Caco-2 (cell line): ENCODE results near the gene OTOG. TPM values are rescaled to one million over a fixed set of nuclear protein-coding genes. Genes with fewer than 3 reads are reported as not detected.

Source experiments
- BruUV-seq: library from RNA; stranded (reverse); fragments of 400-500 nt; replicated peaks from 2 replicates; lab custom pipeline; 2021; lab: Mats Ljungman, UMichigan
- CTCF ChIA-PET: fragments of 300-600 bp; sonication (Branson Sonifier 250); formaldehyde crosslinking; loops from one replicate; lab custom pipeline; 2022; ENCODE audit warnings: antibody characterized with exemption; lab: Charles Lee
- POLR2A ChIA-PET: fragments of 300-600 bp; sonication (Branson Sonifier 250); formaldehyde crosslinking; loops from one replicate; lab custom pipeline; 2022; ENCODE audit warnings: antibody characterized with exemption; lab: Charles Lee
- DNase-seq, 2 experiments: peaks; one replicate each; pipeline versions ENCODE4 v3.0.0 to v3.0.0-alpha.2; 2020 to 2022
- H3K27me3 ChIP-seq: replicated peaks from 2 replicates; pipeline ENCODE4 v1.6.0; 2011; ENCODE audit warnings: low read length; ENCODE audit not compliant: control insufficient read depth, insufficient read depth
- H3K36me3 ChIP-seq: 2 replicates; pipeline ENCODE4 v1.5.1; 2011; ENCODE audit warnings: low read length; ENCODE audit not compliant: control insufficient read depth, insufficient read depth
- H3K4me1 ChIP-seq: fragments of 250-450 bp; sonication (Bioruptor Pico); 2 replicates; pipeline ENCODE4 v1.5.1; 2020; ENCODE audit warnings: mild to moderate bottlenecking
- H3K4me3 ChIP-seq: 2 replicates; pipeline ENCODE4 v1.5.1; 2011; ENCODE audit warnings: low read depth, mild to moderate bottlenecking, control low read depth, low read length
- H3K9me3 ChIP-seq: fragments of 250-450 bp; sonication (Bioruptor Pico); 2 replicates; pipeline ENCODE4 v1.5.1; 2020; ENCODE audit warnings: mild to moderate bottlenecking, moderate library complexity
- H3K27ac Mint-ChIP-seq: one replicate; pipeline ENCODE4 v1.8.0; 2022; ENCODE audit warnings: mixed read lengths; ENCODE audit not compliant: unreplicated experiment
- H3K27me3 Mint-ChIP-seq: one replicate; pipeline ENCODE4 v1.8.0; 2022; ENCODE audit warnings: mixed read lengths; ENCODE audit not compliant: insufficient read depth, unreplicated experiment
- H3K36me3 Mint-ChIP-seq: one replicate; pipeline ENCODE4 v1.8.0; 2022; ENCODE audit warnings: mild to moderate bottlenecking, mixed read lengths; ENCODE audit not compliant: insufficient read depth, unreplicated experiment
- H3K4me1 Mint-ChIP-seq: one replicate; pipeline ENCODE4 v1.8.0; 2022; ENCODE audit warnings: low read depth, mixed read lengths; ENCODE audit not compliant: unreplicated experiment
- H3K4me3 Mint-ChIP-seq: one replicate; pipeline ENCODE4 v1.8.0; 2022; ENCODE audit warnings: mild to moderate bottlenecking, moderate library complexity, mixed read lengths; ENCODE audit not compliant: unreplicated experiment
- H3K9me3 Mint-ChIP-seq: one replicate; pipeline ENCODE4 v1.8.0; 2022; ENCODE audit warnings: mixed read lengths; ENCODE audit not compliant: unreplicated experiment
- intact Hi-C: fragments of 100-400 bp; cut with micrococcal nuclease; formaldehyde crosslinking; loops from one replicate; pipeline ENCODE4 v1.10.0; 2022; ENCODE audit not compliant: unreplicated experiment
- total RNA-seq: library from RNA; stranded (reverse); gene quantifications from 2 replicates; pipeline ENCODE4 v1.2.3, GENCODE V29; 2022
- TF ChIP-seq, protein P1 (sequence below), 2 experiments: fragments of 200-600 bp in 1 of 2; IDR thresholded peaks; 1 replicate in 1 of 2; 2 replicates in 1 of 2; pipeline versions ENCODE4 v1.5.1 to v1.8.0; 2011 to 2022; ENCODE audit warnings: antibody characterized with exemption in 1 of 2, control low read depth in 1 of 2, inconsistent platforms in 1 of 2, low read depth in 1 of 2, low read length in 1 of 2, mild to moderate bottlenecking in 1 of 2, moderate library complexity in 1 of 2; ENCODE audit not compliant: insufficient read depth in 1 of 2, severe bottlenecking in 1 of 2, unreplicated experiment in 1 of 2

The OTOG gene
- total RNA-seq, 1 experiment from 2014 or later: 0.95 TPM

DNA sequence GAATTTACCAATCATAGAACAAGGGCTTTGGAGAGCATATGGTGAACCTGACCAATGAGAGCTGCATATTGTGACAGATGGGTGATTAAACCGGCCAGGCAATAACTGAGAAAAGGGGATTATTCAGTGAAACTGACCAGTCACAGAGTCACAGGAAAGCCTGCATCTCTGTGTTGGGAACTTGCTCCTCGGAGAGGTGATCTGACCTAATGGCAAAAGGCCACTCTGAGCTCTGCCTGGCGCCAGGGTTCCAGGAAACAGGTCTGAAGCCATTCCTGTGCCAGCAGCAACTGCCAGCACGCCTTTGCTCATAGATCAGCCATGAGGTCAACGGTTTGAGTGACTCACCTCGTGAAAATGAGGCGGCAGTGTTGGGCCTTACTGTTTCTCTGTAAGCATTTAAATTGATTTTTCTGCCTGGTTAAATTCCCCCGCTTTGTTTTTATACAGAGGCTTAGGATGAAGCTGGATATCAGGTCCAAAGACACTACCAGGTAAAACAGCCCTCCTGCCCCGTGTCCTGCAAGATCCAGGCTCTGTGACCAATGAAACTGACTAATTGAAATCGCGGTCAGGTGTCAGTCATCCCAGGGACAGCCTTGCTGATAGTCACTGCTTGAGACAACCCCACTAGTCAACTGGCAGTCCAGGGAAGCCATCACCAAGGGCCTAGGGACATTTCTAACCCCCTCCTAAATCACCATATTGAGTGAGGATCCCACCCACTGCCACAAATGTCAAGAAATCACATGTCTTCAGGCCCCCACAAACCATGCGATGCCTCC lies 136.5 kb downstream of the OTOG start:
- H3K4me3 ChIP-seq: no peak overlapping the region
- DNase-seq: no peak
- Mint-ChIP-seq H3K4me3 (no peak overlapping the region), H3K4me1 (no peaks in the 10 kb centered on the region), H3K9me3 (no peaks in the 10 kb centered on the region), H3K27me3 (peaks cover 16% of the 10 kb centered on the region), H3K36me3 (no peaks in the 10 kb centered on the region), H3K27ac (no peak overlapping the region)
- no peaks in the 10 kb centered on the region for H3K9me3 ChIP-seq
- no peaks in the 10 kb centered on the region for H3K4me1 ChIP-seq
- ChIA-PET POLR2A (no interaction called here), CTCF (no interaction called here)
- TF ChIP-seq, protein P1, sequence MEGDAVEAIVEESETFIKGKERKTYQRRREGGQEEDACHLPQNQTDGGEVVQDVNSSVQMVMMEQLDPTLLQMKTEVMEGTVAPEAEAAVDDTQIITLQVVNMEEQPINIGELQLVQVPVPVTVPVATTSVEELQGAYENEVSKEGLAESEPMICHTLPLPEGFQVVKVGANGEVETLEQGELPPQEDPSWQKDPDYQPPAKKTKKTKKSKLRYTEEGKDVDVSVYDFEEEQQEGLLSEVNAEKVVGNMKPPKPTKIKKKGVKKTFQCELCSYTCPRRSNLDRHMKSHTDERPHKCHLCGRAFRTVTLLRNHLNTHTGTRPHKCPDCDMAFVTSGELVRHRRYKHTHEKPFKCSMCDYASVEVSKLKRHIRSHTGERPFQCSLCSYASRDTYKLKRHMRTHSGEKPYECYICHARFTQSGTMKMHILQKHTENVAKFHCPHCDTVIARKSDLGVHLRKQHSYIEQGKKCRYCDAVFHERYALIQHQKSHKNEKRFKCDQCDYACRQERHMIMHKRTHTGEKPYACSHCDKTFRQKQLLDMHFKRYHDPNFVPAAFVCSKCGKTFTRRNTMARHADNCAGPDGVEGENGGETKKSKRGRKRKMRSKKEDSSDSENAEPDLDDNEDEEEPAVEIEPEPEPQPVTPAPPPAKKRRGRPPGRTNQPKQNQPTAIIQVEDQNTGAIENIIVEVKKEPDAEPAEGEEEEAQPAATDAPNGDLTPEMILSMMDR (IDR thresholded peaks at IDR 0.05; ENCODE audit: insufficient read depth in 1 of 2, low read depth in 1 of 2, low read length in 1 of 2, severe bottlenecking in 1 of 2, unreplicated experiment in 1 of 2): no peak
- intact Hi-C loops: no loop called here
- H3K36me3 ChIP-seq: no peaks in the 10 kb centered on the region
- no TSS peak for BruUV-seq
- H3K27me3 ChIP-seq: no peaks in the 10 kb centered on the region; the same call in 1 of the 2 replicates

DNA sequence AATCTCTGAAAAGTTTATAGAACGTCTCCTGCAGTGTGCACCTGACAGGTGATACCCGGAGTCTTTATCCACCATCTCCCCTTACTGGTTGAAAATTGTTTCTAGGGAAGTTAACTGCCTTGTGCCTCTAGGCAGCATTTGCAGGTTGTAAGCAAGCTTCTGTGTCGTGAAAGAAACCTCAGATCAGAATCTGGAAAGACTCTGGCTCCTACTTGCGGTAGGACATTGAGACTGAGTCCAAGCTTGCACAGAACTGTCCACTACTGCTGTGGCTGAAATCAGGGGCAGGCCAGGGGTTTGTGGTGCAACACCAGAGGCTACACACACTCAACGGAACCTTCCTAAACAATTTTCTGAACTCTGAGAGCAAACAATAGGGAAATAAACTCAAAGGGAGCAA lies 137.5 kb downstream of the OTOG start:
- Mint-ChIP-seq H3K27me3 (peaks cover 16% of the 10 kb centered on the region), H3K27ac (no peak overlapping the region), H3K4me3 (no peak overlapping the region), H3K9me3 (no peaks in the 10 kb centered on the region), H3K4me1 (no peaks in the 10 kb centered on the region), H3K36me3 (no peaks in the 10 kb centered on the region)
- ChIA-PET CTCF (no interaction called here), POLR2A (no interaction called here)
- DNase-seq: no peak
- no peaks in the 10 kb centered on the region for H3K4me1 ChIP-seq
- H3K4me3 ChIP-seq: no peak overlapping the region
- no peaks in the 10 kb centered on the region for H3K9me3 ChIP-seq
- TF ChIP-seq, protein P1 (IDR thresholded peaks at IDR 0.05; ENCODE audit: insufficient read depth in 1 of 2, low read depth in 1 of 2, low read length in 1 of 2, severe bottlenecking in 1 of 2, unreplicated experiment in 1 of 2): no peak
- no TSS peak for BruUV-seq
- no peaks in the 10 kb centered on the region; the same call in none of the 2 replicates for H3K27me3 ChIP-seq
- intact Hi-C loops: no loop called here
- no peaks in the 10 kb centered on the region for H3K36me3 ChIP-seq

DNA sequence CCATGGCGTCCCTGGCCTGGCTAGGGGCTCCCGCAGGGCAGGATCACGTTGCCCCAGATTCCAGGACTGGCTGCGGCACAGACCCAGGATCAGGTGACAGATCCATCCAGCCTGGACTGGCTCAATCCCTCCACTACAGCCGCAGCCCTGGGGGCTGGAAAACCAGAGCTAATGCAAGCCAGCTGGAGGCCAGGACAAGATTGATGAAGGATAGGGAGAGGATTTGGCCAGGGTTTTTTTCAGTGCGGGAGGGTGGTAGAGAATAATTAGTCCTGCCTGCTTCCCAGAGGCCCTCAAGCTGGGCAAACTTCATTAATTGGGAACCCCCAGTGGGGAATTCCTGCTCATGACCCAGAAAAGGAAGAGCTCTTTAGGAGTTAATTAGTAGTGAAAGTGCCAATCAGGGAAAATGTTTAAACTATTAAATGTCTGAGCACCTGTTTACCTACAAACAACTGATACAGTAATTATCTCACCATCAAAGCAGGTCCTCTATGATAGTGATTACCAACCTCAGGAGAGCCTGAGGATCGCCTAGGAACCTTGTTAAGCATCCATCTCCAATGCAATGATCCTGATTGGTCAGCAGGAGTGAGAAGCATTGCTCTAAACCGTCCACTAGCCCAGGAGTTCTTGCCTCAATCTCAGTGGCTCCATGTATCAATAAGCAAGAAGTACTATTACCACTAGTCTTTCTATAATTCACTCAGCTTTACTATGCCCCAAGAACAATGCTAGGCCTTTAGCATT lies 139.3 kb downstream of the OTOG start:
- Histone ChIP-seq H3K4me1 (no peaks in the 10 kb centered on the region), H3K27me3 (no peaks in the 10 kb centered on the region; the same call in none of the 2 replicates), H3K36me3 (no peaks in the 10 kb centered on the region), H3K9me3 (no peaks in the 10 kb centered on the region), H3K4me3 (no peak overlapping the region)
- BruUV-seq: no TSS peak
- Mint-ChIP-seq H3K9me3 (no peaks in the 10 kb centered on the region), H3K27me3 (peaks cover 10% of the 10 kb centered on the region), H3K4me1 (no peaks in the 10 kb centered on the region), H3K36me3 (no peaks in the 10 kb centered on the region), H3K4me3 (no peak overlapping the region), H3K27ac (no peak overlapping the region)
- TF ChIP-seq, protein P1 (IDR thresholded peaks at IDR 0.05; ENCODE audit: insufficient read depth in 1 of 2, low read depth in 1 of 2, low read length in 1 of 2, severe bottlenecking in 1 of 2, unreplicated experiment in 1 of 2): no peak
- no peak for DNase-seq
- ChIA-PET POLR2A (no interaction called here), CTCF (no interaction called here)
- intact Hi-C loops: no loop called here
